Colonic mucosa (tissue), 4 donors: Measurements from ENCODE around the gene VPS35L. TPM values are rescaled to one million over a fixed set of nuclear protein-coding genes. Genes with fewer than 3 reads are reported as not detected.
A peak's percentile ranks its signal among the peaks of the same experiment; 100 is the strongest.

Experiments used
- DNase-seq: peaks from one replicate; pipeline ENCODE4 v3.0.0-alpha.2; 2020
- H3K27ac ChIP-seq: fragments of 200-600 bp; one replicate; pipeline ENCODE4 v1.8.0; 2021
- H3K27me3 ChIP-seq: fragments of 200-600 bp; one replicate; pipeline ENCODE4 v1.8.0; 2021
- H3K36me3 ChIP-seq: fragments of 200-600 bp; one replicate; pipeline ENCODE4 v1.8.0; 2021
- H3K4me1 ChIP-seq: fragments of 200-600 bp; one replicate; pipeline ENCODE4 v1.8.0; 2021; ENCODE audit warnings: mild to moderate bottlenecking
- H3K4me3 ChIP-seq: fragments of 200-600 bp; one replicate; pipeline ENCODE4 v1.8.0; 2021
- H3K9ac ChIP-seq, 2 donors: one replicate each; pipeline ENCODE4 v1.7.0; 2013; ENCODE audit warnings: control low read depth in 2 of 2, low read depth in 2 of 2, low read length in 2 of 2
- H3K9me3 ChIP-seq: fragments of 200-600 bp; one replicate; pipeline ENCODE4 v1.8.0; 2021
- intact Hi-C: fragments of 100-400 bp; cut with DNase I; formaldehyde crosslinking; loops from one replicate; pipeline ENCODE4 v1.14.1; 2022
- total RNA-seq, 2 donors: library from RNA; stranded (reverse); fragmentation: NEBNext Ultra II Directional in 1 of 2; extraction: Animal tissue kit (Norgen Biotek cat#: 25700) in 1 of 2; gene quantifications; one replicate each; pipeline ENCODE4 v1.2.1, GENCODE V29; 2021
- TF ChIP-seq, protein P1 (sequence below): fragments of 200-600 bp; IDR thresholded peaks from one replicate; pipeline ENCODE4 v1.8.0; 2022; ENCODE audit warnings: antibody characterized with exemption, mild to moderate bottlenecking
- donor health status: healthy.
- donor health status: DM: no; HTN: no; CAD: no.
- donor health status: DM: no; HTN: no; CAD: no.

The VPS35L gene
- total RNA-seq, 2 donors from 2014 or later, result 38.0 to 43.7 TPM

- H3K9me3 ChIP-seq, result no peaks in the 10 kb centered on the region
- no peak overlapping the region for H3K4me3 ChIP-seq
- no peak for DNase-seq
- H3K27ac ChIP-seq, result no peak overlapping the region
- intact Hi-C loops, result no loop called here
- H3K36me3 ChIP-seq, result no peaks in the 10 kb centered on the region
- H3K4me1 ChIP-seq, result no peaks in the 10 kb centered on the region
- H3K9ac ChIP-seq, result no peak overlapping the region
- TF ChIP-seq, protein P1, sequence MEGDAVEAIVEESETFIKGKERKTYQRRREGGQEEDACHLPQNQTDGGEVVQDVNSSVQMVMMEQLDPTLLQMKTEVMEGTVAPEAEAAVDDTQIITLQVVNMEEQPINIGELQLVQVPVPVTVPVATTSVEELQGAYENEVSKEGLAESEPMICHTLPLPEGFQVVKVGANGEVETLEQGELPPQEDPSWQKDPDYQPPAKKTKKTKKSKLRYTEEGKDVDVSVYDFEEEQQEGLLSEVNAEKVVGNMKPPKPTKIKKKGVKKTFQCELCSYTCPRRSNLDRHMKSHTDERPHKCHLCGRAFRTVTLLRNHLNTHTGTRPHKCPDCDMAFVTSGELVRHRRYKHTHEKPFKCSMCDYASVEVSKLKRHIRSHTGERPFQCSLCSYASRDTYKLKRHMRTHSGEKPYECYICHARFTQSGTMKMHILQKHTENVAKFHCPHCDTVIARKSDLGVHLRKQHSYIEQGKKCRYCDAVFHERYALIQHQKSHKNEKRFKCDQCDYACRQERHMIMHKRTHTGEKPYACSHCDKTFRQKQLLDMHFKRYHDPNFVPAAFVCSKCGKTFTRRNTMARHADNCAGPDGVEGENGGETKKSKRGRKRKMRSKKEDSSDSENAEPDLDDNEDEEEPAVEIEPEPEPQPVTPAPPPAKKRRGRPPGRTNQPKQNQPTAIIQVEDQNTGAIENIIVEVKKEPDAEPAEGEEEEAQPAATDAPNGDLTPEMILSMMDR, result no peak
- H3K27me3 ChIP-seq, result no peaks in the 10 kb centered on the region
These were observed 39.7 kb downstream of the VPS35L start for GRCh38 chr16:19595043-19595767.

DNA sequence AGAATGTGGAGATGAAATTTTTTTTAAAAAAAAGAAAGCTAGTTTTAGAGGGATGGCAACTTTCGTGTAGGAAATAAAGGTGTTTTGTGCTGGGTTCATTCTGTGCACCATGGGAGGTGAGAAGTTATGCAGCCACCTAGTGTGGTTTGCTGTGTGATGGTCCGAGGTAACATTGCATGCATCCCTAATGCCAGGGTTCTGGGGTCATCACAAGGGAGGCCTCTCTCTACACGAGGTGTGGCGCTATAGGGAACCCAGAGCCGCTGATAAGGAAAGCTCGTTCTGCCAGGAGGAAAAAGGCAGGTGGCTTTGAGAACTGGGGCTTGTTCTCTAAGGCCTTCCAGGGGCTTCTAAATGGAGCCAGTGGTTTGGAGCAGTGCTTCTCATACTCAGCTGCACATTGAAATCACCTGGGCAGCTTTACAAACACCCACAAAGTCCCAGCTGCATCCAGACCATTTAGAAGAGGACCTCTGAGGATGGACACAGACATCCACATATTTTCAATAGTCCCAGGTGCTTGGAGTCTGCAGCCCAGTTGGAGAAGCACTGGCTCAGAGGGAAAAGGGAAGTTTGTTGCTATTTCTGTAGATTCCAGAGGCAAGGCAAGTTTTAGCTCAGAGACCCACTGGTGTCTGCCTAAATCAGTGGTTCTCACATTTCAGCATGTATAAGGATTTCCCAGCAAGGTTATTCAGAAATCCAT lies 43.5 kb downstream of the VPS35L start:
- H3K4me3 ChIP-seq, result no peak overlapping the region
- H3K27me3 ChIP-seq, result no peaks in the 10 kb centered on the region
- H3K4me1 ChIP-seq, result no peaks in the 10 kb centered on the region
- H3K27ac ChIP-seq, result no peak overlapping the region
- no peaks in the 10 kb centered on the region for H3K9me3 ChIP-seq
- H3K9ac ChIP-seq, result no peak overlapping the region
- no peak for DNase-seq
- intact Hi-C loops, result no loop called here
- TF ChIP-seq, protein P1, result no peak
- H3K36me3 ChIP-seq, result no peaks in the 10 kb centered on the region

DNA sequence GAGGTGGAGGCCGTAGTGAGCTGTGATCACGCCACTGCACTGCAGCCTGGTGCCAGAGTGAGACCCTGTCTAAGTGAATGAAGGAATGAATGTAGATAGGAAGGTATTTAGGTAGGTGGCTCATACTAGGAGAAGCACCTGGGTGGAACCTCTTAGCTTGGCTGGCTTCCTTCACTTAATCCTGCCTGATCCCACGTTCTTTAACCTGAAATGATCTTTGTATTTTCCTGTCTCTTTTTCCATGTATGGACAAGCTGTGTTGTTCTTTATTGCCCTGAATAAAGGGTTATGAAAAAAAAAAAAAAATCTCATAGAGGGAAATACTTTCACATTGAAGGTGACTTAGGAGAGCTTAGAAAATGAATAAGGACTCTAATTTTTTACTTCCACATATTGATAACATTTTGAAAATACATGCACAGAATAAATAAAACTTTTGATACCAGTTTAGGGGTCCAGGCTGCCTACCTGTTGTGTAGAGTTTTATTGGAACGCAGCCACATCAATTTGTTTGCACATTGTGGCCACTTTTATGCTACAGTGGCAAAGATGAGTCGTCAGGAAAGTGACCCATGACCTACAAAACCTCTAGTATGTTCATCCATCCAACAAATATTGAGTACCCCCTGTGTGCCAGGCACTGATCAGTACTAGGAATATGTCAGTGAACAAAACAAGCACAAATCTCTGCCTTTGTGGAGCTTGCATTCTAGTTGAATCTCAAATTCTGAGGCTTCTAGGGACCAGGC lies 44.6 kb downstream of the VPS35L start:
- Histone ChIP-seq H3K36me3 (no peaks in the 10 kb centered on the region), H3K4me1 (no peaks in the 10 kb centered on the region), H3K27ac (no peak overlapping the region), H3K4me3 (no peak overlapping the region), H3K9ac (no peak overlapping the region), H3K27me3 (no peaks in the 10 kb centered on the region), H3K9me3 (no peaks in the 10 kb centered on the region)
- DNase-seq, result no peak
- TF ChIP-seq, protein P1, result no peak
- intact Hi-C loops, result no loop called here

DNA sequence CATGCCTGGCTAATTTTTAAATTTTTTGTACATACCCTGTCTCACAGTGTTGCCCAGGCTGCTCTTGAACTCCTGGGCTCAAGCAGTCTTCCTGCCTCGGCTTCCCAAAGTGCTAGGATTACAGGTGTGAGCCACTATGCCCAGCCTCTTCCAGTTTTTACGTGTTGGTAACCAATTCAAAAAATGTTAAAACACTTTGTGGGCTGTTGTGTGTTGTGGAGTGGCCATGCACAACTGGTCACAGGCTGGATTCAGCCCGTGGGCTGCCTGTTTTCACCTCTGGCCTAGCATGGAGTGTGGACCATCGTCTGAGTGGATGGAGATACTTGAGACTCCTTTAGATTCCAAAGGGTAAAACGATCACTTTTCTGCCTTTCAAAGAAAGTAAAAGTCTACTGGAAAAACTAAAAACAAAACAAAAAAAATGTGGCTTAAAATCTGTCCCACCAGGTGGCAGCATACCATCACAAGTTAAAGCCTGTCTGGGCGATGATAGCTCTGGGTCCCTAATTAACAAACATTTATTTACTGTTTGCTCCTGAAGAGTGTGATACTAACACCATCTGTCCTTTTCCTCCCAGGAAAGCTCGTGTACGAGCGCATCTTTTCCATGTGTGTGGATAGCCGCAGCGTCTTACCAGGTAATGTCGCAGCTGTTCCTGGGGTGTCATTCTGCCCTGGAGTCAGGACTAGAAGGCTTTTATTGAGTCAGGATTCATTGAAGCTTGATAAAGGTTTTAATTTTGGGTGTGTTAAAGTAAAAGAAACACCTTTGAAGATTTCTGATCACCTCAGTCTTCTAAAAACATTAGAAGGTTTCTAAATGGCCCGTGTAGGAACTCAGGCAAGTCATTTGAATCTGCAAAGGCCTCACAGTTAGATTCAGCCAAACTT lies 45.8 kb downstream of the VPS35L start:
- Histone ChIP-seq H3K36me3 (no peaks in the 10 kb centered on the region), H3K27ac (no peak overlapping the region), H3K27me3 (no peaks in the 10 kb centered on the region), H3K4me1 (no peaks in the 10 kb centered on the region), H3K9ac (no peak overlapping the region), H3K4me3 (no peak overlapping the region), H3K9me3 (no peaks in the 10 kb centered on the region)
- intact Hi-C loops, result loop anchor here (1.0 kb wide), 1 partner anchor 285 kb away; no protein-coding TSS in a partner anchor
- peak; percentile 33 for DNase-seq
- TF ChIP-seq, protein P1, result peak; percentile 47

GRCh38 chr16:19604911-19605310 lies 49.4 kb downstream of the VPS35L start:
- no peak for DNase-seq
- no peaks in the 10 kb centered on the region for H3K27me3 ChIP-seq
- no peaks in the 10 kb centered on the region for H3K9me3 ChIP-seq
- H3K4me3 ChIP-seq, result no peak overlapping the region
- H3K4me1 ChIP-seq, result no peaks in the 10 kb centered on the region
- H3K36me3 ChIP-seq, result no peaks in the 10 kb centered on the region
- TF ChIP-seq, protein P1, result no peak
- intact Hi-C loops, result no loop called here
- H3K27ac ChIP-seq, result no peak overlapping the region
- no peak overlapping the region for H3K9ac ChIP-seq
